NCI-H2171 (cell line): ENCODE measurements around the gene LYZ.

ENCODE experiments used
- DNase-seq: peaks from one replicate; lab custom pipeline; 2025; lab: John Stamatoyannopoulos, UW

Gene LYZ

DNA sequence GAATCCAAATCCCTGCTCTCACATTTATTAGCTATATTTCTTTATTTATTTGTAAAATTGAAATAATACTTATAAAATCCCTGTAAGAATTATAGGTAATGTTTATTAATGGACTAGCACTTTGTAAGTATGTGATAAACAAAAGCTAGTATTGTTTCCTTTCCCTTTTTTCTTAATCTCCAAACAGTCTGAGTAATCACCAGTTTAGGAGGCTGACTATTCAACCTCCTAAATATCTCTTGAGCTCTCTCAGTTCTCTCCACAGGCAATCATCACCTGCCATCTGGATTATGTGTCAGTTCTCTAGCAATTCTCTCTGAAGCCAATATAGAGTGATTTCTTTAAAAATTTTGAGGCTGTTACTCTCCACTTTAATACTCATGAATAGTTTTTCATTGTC lies 9.2 kb upstream of the LYZ start:
- DNase-seq = no peak

DNA sequence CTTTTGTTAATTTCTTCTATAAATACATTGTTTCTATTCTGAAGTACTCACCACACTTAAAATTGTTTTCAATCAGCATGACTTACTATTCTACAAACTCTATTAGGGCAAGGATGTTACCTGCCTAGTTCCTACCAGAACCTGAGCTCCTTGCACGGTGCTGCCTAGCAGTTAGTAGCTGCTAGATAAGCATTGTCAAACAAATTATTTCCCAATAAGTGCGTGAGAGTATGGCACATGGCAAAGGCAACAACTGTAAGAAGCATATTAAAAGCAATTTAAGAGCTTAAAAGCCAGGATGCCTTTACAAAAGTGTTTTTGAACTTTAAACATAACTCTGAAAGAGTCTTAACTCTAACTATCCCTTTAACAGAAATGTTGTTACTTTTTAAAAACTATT lies 8.2 kb upstream of the LYZ start:
- DNase-seq = no peak

DNA sequence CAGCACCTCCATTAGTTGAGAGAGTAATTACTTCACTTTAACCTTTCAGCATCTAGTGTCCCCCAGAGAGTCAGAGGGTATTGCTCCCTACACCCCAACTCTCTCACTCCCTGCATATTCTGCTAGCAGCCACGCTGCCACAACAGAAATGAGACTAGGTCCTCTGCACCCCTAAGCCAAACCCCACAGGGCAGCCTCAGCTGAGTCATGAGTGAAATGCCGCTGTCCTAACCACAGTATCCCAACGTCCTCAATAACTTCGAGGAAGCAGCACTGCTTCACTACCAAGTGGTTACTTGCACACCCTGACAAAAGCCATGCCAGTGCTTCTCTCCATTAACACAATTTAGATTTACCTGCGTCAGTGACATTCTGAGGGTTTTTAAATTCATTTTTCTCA lies 6.9 kb upstream of the LYZ start:
- no peak for DNase-seq

DNA sequence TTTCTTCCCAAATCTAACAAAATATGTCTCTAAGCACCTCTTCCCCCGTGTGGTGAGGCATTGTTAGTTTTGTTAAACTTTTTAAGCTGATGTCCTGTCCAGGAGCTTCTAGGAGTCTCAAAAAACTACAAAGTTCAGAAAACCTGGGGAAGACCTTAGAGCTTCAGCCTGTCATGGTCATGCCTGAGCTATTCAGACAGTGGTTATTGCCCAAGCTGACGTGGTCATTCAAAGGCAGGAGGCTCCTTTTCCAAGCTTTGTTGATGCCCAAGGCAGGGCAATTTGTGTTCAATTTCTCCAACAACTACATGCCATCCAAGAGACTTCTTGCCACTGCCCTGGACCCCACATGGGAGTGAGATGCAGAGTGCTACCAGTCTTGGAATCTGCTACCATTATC lies 5.8 kb upstream of the LYZ start:
- no peak for DNase-seq

DNA sequence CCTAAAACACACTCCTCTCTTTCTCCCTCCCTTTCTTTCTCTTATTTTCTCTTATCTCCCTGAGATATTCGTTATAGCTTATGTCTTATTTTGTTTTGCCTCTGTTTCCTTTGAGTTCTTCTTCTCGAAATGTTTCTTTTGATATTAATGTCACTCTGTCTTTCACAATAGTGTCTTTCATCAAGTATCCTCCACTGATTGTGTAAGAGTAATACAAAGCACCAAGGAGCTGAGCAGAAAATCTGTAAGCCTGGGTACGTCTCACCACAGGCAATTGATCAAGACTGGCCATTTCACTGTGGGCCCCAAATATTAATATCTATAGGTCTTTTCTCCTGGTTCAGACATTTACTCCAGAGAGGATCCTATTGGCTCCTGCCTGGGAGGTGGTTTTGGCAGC lies 4.8 kb upstream of the LYZ start:
- no peak for DNase-seq

DNA sequence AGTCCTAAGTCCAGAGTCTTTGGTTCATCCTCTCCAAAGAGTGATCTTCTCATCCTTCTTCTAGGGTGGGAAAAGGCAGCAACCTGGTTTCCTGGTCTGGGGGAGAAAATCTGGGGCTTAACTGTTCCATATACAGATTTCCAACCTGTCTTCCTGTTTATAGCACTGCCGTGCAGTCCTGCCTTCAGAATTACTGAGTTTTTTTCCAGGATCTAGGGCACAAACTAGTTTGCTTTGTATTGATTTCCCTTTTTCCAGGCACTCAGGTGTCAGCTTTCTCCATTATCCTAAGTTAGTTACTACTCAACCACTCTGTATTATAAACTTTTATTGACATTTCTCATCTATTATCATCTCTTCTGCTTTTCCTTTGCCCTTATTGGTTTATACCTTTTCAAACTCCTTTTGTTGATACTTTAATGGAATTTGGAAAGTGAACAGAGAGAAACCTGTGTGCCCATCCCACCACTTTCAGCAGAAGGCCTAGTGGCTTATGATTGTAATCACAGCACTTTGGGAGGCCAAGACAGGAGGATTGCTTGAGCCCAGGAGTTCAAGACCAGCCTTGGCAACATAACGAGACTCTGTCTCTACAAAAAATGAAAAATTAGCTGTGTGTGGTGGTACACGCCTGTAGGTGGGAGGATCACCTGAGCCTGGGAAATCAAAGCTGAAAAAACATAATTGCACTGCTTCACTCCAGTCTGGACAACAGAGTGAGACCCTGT lies 4.1 kb upstream of the LYZ start:
- DNase-seq = no peak

DNA sequence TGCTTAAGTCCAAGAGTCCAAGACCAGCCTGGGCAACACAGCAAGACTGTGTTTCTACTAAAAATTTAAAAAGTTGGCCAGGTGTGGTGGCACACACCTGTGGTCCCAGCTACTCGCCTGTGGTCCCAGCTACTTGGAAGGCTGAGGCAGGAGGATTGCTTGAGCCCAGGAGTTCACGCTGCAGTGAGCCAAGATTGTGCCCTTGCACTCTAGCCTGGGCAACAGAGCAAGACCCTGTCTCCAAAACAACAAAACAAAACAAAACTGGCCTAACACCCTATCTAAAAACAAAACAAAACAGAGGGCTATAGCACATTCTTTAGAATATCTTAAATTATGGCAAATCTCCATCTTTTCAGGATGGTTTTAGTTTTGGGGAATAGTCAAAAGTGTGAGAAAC lies 3.1 kb upstream of the LYZ start:
- no peak for DNase-seq

DNA sequence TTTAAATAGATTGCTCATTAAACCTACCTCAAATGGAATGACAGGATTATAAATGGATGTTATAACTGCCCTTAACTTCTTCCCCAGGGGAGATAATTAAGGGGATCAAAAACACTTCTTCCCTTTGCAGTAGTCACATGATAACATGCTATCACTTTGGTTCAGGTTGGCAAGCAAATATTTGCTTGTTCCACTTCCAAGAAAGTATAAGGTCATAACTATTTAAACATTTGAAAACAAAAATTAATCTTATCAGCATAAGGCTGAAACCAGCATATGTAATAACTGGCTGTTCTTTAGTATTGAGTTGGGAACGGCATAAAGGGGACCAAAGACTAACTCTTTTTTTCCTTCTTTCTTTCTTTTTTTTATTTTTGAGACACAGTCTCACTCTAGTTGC lies 2.4 kb upstream of the LYZ start:
- no peak for DNase-seq

DNA sequence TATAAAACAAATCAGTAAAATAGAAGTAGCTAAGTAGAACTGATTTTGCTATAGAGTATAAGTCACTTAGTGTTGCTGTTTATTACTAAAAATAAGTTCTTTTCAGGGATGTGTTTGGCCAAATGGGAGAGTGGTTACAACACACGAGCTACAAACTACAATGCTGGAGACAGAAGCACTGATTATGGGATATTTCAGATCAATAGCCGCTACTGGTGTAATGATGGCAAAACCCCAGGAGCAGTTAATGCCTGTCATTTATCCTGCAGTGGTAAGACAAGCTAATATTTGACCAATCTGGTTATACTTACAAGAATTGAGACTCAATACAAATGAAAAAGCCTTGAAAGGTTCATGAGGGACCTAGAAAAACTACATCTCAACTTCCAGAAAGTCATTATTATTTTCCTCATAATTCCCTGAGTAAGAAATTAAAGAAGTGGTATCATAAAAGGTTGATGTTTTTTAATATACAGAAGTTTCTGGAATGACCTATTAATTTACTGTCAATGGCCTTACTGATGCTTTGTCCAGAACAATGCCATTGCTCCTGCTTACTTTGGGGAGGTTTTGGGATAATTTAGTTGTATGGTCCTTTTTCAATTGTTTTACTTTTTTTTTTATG lies 1.9 kb downstream of the LYZ start:
- no peak for DNase-seq

DNA sequence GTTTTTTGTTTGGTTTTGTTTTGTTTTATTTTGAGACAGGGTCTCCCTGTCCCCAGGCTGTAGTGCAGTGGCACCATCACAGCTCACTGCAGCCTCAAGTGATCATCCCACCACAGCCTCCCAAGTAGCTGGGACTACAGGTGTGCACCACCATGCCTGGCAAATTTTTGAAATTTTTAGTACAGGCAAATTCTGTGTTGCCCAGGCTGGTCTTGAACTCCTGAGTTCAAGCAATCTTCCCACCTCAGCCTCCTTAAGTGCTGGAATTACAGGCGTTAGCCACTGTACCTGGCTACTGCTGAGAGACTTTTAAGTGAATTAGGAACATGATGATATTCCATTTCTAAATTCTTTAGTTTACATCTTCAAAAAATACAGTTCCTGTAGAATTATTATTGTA lies 2.6 kb downstream of the LYZ start:
- DNase-seq = no peak

DNA sequence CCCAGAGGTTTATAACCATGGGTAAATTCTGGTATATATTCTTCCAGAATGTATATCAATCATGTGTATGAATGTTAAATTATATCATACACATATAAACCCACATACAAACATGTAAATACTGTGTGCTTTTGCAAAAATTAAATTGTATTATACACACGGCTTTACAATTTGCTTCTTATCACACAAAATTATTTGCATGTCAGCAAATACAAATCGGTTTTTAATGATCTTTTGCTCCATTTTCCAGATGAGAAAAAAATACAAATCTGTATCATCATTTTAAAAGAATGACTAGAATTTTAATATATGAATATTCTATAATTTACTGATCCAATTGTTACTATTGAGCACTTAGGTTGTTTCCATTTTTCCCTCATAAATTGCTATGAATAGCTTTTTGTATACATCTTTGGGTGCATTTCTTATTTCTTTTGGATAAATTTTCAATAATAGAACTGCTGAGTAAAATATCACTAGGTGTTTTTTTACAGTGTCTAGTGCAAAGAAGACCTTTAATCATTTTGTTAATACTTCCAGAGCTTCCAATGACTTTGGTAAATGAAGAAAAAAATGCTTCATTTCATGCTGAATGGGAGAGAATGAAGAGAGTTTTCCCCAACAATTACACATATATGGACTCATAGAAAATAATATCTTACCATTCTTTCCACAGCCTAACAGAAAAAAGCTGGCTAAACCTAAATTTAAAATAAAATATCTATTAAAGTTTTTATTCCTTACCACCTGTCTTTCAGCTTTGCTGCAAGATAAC lies 3.5 kb downstream of the LYZ start:
- DNase-seq = no peak

DNA sequence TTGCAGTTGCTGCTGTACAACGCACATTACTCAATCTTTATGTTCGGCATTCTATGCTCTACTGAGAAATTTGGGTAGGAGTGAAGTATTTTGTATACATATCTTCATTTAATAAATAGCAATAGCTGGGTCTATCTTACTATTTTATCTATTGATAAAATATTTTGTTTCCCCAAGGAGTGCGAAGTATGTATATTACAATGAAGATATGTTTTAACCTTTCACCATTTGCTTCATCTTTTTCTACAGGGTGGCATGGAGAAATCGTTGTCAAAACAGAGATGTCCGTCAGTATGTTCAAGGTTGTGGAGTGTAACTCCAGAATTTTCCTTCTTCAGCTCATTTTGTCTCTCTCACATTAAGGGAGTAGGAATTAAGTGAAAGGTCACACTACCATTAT lies 4.7 kb downstream of the LYZ start:
- DNase-seq = no peak

DNA sequence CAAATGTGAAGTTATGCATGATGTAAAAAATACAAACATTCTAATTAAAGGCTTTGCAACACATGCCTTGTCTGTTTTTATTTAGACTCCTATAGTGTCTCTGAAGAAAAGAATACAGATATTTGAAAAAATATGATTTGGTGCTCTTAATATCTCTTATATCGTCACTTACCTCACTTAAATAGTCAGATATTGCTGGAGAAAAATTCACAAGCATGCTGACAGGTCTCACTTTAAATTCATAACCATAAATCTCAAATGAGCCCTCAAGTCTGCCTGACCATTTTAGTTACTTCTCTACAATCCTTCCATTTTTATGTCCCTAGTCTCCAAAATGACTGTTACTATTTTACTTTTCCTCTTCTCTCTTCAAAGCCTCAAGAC lies 6.0 kb downstream of the LYZ start:
- no peak for DNase-seq

DNA sequence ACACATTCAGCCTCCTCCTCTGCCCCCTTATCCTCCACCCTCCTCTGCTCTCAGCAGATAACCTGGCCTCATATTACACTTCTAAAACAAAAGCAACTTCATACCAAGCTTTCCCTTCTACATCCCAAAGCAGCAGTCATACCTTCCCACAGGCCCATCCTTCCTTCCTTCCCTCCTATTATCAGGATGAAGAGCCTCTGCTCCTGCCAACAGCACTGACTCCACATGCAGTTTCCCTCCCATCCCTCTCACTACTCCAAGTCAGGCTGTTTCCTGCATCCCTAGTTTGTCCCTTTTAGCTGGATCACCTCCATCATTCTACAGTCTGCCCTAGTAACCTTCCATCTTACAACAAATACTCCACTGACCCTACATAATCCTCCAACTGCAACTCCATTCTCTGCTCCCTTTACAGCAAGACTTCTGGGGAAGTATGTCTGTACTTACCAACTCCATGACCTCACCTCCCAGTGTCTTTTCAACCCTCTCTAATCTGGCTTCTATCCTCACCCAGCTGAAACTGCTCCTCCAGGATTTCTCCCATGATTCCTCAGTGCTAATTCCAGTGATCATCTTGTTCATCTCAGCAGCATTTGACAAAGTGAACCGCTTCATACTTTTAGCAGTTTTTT lies 6.5 kb downstream of the LYZ start:
- no peak for DNase-seq

DNA sequence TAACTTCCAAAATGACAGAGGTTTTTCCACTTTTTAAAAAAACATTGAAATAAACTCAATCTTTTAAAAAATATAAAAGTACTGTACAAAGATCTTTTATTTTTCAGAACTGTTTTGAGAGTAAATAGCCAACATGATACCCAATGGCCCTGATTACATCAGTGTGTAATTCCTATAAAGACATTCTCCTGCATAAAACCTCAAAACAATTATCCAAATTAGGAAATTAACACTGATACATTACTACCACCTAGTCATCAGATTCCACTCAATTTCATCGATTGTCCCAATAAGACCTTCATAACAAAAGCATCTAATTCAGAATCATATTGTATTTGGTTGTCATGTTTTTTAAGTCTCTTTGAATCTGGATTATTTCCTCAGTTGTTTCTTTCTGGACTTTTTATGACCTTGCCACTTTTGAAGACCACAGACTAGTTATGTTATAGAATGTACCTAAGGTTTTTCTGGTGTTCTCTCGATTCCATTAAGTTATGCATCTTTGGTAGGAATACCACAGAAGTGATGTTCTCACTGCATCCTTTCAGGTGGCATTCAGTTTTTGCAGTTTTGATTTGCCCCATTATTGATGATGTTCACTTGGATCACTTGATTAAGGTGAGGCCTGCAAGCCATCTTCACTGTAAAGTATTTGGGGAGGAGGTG lies 7.3 kb downstream of the LYZ start:
- no peak for DNase-seq

DNA sequence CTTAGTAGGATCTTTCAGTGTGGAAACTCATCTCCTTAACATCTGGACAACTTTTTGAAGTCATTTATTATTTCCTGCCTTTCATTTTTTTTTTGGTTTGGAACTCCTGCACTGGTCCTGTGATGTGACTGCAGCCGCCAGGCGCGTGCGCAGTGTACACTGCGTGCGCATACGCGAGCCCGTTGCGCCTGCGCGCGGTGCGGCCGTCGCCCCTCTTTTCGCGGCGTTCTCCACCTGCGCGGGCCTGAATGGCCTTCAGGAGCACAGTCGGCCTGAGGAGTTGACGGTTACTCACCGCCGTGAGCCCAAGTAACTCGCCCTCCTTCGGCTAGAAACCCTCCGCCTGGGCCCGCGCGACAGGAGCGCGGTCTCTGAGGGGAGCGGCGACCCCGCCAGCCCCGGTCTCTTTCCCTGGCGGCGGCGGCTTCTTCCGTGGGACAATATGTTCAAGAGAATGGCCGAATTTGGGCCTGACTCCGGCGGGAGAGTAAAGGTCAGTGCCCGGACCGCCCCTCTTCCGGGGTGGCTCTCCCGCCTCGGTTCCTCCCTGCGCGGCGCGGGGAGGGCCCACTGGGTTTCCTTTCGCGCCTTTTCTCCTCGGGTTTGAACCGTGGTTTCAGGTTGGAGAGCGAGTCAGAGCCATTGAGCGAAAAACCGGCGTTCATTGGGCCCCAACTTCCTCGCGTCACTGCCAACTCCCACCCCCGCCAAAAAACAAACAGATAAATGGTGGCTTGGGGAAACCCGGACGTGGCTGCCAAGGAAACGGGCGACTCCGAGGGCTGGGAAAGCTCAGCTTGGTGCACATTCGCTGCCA lies 11.6 kb downstream of the LYZ start, which contains the start of gene YEATS4:
TSS of gene YEATS4 (plus strand) at position 213 of the 817 bp plus-strand sequence. CDS start at position 443, 230 bp downstream.
- peak; percentile 95 for DNase-seq

DNA sequence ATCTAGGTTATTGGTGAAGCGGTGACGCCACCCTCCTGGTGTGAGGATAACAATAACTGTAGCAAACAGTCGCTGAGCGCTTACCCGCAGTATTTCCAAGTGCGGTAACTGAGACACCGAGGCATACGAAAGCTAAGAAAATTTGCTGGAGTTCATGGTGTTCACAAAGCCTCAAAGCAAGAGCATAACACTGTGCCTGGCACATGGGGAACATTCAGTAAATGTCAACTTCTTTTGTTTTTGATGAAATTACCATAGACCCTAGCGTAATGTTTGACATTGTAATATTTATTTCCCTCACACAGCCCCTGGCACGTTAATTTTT lies 12.1 kb downstream of the LYZ start:
- no peak for DNase-seq

DNA sequence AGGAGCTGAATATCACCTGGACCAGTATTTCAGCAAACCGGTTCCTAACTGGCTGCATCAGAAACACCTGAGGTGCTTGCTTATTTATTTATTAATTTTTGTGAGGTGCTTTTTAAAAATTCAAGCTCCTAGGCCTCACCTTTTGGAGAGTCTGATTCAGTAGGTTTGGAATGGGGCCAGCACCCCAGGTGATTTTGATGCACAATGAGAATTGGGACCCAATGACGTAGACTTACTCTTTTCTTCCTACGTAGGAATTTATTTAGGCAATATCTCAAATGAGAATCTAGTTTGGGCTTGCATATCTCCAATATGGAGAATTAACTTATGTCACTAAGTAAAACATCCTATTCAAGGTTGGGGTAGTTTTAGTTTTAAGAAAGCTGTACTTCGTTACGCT lies 18.6 kb downstream of the LYZ start:
- DNase-seq = no peak

DNA sequence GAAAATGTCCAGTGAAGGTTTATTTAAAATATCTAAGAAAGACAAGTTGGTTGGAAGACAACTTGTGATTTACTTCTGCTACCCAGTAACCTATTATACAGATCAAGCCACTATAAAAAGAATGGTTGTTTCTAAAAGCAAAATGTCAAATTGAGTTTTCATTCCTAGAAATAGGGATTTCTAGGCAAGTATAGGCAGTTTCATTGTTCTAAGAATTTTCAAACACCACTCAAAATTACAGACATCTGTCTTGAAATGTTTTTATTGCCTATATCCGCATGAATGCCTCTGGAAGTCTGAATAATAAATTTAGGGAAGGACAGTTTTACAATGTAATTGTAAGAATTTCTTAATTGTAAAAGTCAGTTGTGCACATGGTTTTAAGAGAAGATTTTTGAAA lies 20.0 kb downstream of the LYZ start:
- no peak for DNase-seq

DNA sequence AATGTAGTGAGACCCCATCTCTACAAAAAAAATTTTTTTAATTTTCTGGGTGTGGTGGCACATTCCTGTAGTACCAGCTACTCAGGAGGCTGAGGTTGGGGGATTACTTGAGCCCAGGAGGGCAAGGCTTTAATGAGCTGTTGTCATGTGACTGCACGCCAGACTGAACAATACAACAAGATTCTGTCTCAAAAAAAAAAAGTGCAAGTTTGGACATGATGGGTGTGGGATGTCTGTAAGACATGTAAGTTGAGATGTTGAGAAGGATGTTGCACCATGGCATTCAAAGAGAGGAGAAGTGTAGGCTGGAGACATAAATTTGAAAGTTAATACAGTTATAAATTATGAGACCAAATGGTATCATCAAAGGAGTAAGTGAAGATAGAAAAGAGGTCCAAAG lies 34.9 kb downstream of the LYZ start:
- no peak for DNase-seq

DNA sequence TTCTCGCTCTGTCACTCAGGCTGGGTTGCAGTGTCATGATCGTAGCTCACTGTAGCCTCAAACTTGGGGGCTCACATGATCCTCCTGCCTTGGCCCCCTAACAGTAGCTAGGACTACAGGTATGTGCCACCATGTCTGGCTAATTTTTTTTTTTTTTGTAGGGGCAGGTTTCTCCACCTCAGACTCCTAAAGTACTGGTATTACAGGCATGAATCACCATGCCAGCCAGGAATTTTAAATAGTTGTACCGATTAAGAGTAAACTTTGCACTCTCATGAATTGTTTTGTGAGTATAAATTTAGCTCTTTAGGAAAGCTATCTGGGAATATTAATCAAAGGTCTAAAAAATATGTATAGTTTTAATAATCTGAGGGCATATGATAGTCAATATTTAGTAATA lies 36.9 kb downstream of the LYZ start:
- no peak for DNase-seq

DNA sequence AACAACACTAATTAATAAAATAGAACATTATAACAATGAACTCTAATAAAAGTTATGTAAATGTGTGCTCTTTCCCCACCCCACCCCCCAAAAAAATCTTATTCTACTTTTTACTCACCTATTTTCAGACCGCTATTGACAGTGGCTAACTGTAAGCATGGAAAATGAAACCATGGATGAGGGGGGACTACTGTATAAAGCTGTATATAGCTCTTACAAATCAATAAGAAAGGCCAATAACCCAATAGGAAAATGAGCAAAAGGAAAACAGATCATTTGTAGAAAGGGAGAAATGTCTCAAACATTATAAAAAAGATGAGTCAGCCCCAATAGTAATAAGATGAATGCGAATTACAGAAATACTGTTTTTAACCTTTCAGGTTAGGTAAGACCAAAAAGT lies 38.7 kb downstream of the LYZ start:
- DNase-seq = no peak
